ENCODE measurements around the gene CTSE. TPM values are rescaled to one million over a fixed set of nuclear protein-coding genes. Genes with fewer than 3 reads are reported as not detected.

CTSE gene
- total and polyA plus RNA-seq, 2 of the 13 experiments (the other 11 are each of a cell fraction or from before 2014, with no cell fraction given), result 0.50 to 0.69 TPM

GRCh38 chr1:206030714-206031113, 7.0 kb upstream of the CTSE start (continued):
- TF ChIP-seq ZSCAN5A (CRISPR knock-in tag; IDR thresholded peaks at IDR 0.05; ENCODE audit: borderline replicate concordance) (no peak; the same call in 1 of the 2 replicates), HMG20B (CRISPR knock-in tag; conservative IDR thresholded peaks at IDR 0.05) (no peak), DRAP1 (CRISPR knock-in tag; IDR thresholded peaks at IDR 0.05) (0 out of 2 replicates have a peak, but pooled peaks have one; percentile 35), FUBP1 (CRISPR knock-in tag; IDR thresholded peaks at IDR 0.05; ENCODE audit: borderline replicate concordance) (no peak), ELF4 (CRISPR knock-in tag; IDR thresholded peaks at IDR 0.05; ENCODE audit: borderline replicate concordance) (no peak), STAG1 (CRISPR knock-in tag; IDR thresholded peaks at IDR 0.05) (peak; percentile 94), CCAR2 (optimal IDR thresholded peaks at IDR 0.05; ENCODE audit: low read depth, low read length) (no peak), ERF (CRISPR knock-in tag; IDR thresholded peaks at IDR 0.05) (peak; percentile 67; the same call in 1 of the 2 replicates), ZFP90 (CRISPR knock-in tag; IDR thresholded peaks at IDR 0.05; ENCODE audit: borderline replicate concordance) (peak; percentile 80; the same call in 1 of the 2 replicates), ZNF558 (CRISPR knock-in tag; IDR thresholded peaks at IDR 0.05; ENCODE audit: borderline replicate concordance) (no peak), ZNF205 (CRISPR knock-in tag; IDR thresholded peaks at IDR 0.05) (peak; percentile 57; the same call in 1 of the 2 replicates), NFYB (CRISPR knock-in tag; IDR thresholded peaks at IDR 0.05) (no peak), E2F1 (CRISPR knock-in tag; IDR thresholded peaks at IDR 0.05) (peak; percentile 76), FOXJ3 (CRISPR knock-in tag; IDR thresholded peaks at IDR 0.05; ENCODE audit: borderline replicate concordance) (peak; percentile 73; the same call in 1 of the 2 replicates), THYN1 (CRISPR knock-in tag; IDR thresholded peaks at IDR 0.05; ENCODE audit: borderline replicate concordance, low read depth) (no peak), ADNP (CRISPR knock-in tag; IDR thresholded peaks at IDR 0.05) (no peak), MTF1 (CRISPR knock-in tag; IDR thresholded peaks at IDR 0.05) (no peak), ZNF749 (CRISPR knock-in tag; IDR thresholded peaks at IDR 0.05; ENCODE audit: borderline replicate concordance) (no peak; the same call in 1 of the 2 replicates), ZFX (CRISPR knock-in tag; IDR thresholded peaks at IDR 0.05; ENCODE audit: low read depth) (0 out of 2 replicates have a peak, but pooled peaks have one; percentile 32), ZBTB44 (CRISPR knock-in tag; IDR thresholded peaks at IDR 0.05) (no peak), ZNF30 (CRISPR knock-in tag; IDR thresholded peaks at IDR 0.05) (no peak), TFE3 (CRISPR knock-in tag; IDR thresholded peaks at IDR 0.05) (peak; percentile 43; the same call in 1 of the 2 replicates), GABPB1 (CRISPR knock-in tag; IDR thresholded peaks at IDR 0.05) (peak; percentile 23; the same call in 1 of the 2 replicates)

Measured in HepG2 (cell line).